ENCODE results near the gene BCCIP.

BCCIP gene

DNA sequence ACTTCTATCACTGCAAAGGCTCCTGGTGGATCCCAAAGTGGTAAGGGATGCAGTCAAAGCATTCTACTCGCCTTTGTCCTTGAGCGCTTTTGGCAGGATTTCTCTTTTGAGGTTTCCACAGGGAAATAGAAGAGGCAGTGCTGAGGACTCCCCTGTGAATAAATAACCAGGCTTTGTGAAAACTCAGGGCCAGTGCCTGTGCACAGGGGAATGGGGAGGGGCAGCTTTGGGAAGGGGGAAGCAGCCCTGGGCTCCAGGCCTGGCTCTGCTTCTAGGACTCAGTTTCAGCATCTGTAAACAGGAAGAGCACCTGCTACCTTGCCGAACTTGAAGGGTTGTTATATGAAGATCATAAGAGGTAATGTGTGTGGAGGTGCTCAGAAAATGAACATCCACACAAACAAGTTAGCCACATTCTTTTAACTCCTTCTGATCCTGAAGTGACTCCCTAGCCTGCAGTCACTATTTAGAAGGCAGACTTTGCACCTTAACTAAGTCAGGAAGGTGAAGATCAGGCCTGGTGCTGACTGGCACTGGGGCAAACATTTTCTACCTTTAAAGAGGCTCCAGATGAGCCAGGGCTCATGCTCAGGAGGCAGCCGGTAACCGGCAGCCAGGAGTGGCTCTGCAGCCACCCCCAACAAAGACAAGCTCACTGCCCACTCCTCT, 25.2 kb upstream of the BCCIP start:
- no peak for DNase-seq

DNA sequence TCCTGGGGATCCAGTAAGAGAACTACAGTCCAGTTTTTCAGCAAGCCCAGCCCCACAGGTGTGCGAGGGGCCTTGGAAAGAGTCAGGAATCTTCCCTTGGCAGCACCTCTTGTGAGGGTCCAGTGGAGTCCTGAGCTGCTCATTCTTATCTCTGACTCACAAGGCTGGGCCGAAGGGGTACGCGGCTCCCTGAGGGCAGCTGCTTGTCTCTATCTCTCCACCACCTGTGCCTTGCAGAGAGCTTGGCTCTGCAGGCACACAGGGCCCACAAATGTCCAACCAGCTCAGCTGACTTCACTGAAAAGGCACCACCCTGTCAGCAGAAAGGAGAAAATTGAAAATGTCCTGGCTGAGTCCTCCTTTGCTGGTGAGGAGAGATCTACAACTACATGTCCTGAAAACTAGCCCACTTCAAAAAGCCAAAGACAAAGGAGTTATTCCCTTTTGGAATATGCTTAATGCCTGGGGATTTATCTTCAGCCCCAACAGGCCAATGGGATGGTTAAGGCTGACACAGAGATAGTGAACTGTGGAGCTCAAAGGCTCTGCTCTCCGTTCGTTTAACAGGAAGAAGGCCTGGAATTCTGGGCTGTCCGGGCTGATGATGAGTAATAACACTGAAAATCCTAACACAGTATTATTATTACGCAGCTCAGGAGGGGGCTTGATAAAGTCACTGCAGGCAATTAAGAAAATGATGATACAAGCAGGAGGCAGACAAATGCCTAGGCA, 23.7 kb upstream of the BCCIP start:
- DNase-seq = no peak

DNA sequence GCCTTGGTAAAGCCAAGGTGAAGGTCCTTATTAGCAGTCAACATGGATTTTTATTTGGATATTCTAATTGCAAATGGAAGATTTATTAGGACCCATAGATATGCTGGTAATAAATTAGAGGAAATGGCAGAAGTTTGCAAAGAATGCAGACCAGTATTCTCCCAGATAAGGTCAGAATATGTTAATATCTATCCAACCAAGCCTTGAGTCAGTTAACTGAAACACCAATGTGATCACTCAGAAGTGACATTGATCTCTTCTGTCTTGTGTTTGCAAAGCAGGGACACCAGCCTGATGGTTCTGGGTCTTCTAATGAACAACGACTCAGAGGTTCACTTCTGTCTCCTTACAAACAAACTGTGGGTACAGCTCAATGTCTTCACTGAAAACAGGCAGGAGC, 21.8 kb upstream of the BCCIP start:
- DNase-seq = no peak

DNA sequence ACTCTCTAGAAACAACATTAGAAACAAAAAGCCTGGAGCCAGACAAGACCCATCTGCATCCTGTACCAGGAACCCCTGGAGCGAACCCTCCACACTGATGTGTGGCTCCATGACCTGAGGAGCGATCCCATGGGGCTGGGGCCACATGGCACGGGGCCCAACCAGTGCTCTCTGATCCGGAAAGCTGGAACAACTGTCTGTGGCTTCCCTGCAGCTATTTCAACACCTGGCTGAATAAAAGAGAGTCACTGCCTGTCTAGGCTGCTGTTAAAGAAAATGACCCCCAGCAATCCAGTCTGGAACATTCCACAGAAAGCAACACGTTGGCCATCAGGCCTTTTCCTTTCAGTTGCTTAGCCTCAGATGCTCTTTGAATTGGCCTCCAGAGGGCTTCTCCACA, 21.2 kb upstream of the BCCIP start:
- no peak for DNase-seq

DNA sequence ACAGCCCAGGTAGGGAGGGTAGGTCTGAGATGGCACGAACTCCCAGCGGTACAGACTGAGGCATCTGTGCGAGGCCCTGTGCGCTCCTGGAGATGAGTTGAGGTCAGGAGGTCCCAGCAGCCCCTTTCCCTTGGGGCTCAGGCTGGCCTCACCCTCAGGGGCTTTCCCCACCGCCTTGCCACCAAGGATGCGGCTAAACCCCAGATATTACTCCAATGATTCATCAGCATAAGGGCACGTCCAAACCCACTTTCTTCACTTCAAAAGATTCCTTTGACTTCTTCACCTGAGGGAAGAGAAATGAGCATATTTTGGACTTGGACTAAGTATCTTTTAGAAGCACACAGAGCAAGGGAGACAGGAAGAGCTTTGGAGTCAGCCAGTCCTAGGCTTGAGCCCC, 20.6 kb upstream of the BCCIP start:
- no peak for DNase-seq

DNA sequence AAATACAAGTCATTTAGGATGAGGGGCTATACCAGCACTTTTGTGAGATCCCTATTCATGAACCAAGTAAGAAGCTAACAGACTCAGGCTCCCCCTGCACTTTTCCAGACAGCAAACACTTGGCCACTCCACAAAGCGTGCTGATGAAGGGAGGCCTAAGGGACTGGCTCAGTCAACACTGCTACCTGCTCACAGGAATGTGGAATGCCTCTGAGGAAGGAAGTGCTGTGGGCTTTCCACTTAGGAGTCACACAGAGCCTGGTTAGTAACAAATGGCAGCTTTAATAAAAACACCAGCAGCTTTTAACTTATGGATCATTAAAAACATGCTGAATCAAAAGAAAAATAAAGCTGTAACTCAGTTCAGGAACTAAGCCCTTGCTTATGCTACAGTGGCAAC, 15.3 kb upstream of the BCCIP start:
- no peak for DNase-seq

DNA sequence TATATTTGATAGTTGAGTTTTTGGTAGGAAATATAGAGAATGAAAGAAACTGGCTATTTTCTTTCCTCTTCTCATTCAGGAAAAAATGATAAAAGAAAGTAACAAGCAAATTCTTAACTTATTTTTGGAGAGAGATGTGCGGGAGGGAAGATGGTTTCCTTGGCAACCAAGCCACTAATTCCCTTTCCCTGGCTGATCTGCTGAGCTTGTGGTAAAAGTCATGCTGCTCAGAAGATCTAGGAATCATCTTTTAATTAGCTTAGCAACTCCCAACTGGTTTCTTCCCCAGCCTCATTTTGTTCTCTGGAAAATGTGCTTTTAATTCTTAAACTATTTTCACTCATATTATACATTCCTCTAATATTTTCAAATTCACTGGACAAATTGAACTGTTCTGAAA, 12.1 kb upstream of the BCCIP start:
- DNase-seq = no peak

DNA sequence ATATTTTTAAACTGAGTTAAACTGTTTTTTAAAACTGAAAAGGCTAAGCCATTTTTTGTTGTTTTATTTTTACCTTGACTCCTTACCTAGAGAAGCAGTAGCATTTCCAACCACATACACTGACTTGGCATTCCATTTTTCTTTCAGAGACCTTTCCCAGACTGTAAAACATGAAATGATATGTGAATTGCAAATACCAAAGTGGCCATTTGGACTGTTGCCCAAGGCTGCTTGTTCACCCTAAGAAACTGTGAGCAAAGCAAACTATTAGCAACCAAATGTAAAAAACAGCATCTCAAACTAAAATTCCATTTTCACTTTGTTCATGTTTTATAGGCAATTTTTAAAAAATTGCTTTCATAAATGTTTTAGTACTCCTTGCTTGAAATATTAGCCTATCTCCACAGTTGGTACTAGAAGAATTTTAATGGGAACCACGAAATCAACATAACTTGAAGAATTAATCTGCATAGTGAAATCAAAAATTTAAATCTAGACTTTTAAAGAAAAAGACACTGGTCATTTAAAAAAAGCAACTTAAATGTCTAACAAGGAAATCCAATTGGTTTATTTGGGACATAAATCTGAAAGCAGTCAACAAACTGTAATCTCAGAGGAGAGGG, 11.1 kb upstream of the BCCIP start:
- DNase-seq = no peak

DNA sequence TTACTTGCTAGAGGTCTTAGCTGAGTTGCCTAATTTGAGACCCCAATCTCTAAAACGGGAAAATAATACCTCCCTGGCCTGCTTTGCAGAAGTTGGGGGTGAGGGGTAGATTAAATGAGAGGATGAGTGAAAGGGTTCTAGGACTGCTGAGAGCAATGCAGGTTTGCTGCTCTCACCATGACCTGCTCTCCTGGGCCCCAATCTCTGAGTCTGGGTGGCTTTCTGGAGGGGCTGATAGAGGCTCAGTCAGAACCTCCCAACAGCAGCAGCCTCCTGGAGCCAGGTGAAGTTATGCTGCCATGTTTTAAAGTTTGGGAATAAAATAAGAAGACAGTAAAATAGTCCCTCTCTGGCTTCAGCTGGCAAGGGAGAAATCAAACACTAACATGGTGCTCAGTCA, 7.6 kb upstream of the BCCIP start:
- no peak for DNase-seq

DNA sequence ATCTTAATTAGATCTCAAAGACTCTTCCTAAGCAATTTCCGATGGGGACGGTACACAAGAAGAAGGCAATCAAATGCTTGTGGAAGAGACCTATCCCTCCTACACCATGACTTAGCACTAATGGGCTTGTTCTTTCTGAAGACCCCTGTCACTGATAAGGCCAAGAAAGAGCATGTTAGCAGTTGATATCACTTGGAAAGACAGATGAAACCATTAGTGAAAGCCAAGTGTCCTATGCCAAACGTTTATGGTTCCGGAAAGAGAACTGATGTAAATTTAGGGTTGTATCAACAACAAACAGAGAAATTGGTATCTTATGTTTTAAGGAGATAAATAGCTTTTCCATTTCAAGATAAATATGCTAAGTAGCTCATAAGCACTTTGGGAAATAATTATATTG, 6.8 kb upstream of the BCCIP start:
- DNase-seq = no peak

DNA sequence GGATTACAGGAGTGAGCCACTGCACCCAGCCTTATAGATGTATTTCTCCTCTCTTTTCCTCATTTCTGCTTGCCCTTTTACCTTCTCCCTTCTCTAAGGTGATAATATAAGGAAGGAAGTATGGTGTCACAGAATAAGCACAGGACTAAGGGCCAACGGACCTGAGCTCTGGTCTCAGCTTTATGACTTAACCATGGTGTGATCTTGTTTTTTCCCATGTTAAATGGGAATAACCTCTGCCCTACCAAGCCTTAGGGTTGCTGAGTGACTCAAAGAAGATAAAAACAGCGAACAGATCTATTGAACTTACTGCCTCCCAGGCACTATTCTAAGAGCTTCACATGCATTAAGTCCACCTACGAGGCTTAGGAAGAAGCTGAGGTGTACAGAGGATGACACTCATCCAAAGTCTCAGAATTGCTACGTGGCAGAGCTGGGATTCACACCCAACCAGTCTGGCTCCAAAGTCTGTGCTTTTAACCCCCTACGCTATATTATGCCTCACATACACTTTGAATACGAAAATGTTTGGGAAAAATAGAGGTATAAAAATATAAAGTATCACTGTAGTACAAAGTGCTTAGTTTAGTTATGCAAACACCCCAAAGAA, 5.9 kb upstream of the BCCIP start:
- DNase-seq = no peak

DNA sequence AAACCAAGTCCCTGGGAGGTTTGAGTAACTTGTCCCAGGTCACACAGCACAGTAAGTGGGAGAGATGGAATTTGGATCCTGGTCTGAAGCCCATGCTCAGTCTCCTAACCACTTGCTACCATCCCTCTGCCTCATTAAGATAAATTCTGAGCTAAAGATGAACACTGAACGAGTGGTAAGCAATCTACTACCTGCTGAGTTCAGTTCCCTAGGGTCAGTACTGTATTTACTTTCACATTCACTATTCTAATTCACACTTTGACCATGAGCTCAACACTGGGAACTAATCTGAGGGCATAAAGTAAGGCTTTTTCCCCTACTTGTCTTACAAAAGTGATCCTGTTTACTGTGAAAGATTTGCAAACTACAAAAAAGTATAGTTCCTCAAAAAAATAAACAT, 2.6 kb upstream of the BCCIP start:
- DNase-seq = no peak

DNA sequence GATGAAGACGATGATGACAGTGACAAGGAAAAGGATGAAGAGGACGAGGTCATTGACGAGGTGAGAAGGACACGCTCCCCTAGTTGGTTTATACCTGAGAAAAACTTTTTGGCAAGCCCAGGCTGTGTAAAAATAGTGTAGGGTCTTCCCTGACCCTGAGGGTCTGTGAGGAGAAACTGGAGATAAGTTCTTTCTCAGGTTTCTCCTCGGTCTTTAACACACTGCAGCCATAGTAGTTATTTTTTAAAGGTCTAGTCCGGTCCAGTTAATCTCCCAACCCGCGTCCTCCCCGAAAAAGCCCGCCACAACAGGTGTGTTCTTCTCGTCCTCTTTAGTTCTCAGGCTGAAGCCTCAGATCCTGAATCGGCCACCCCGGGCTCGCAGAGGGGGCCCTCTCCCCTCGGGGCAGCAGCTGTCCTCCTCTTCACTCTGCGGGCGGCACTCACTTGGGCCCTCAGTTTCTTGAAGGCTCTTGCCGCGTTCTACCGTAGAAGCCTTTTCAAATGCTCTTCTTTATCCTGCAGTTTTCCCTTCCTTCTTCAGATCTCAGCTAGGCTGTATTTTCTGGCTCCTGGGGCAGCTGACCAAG, 411 bp downstream of the BCCIP start:
- DNase-seq = peak; percentile 4

DNA sequence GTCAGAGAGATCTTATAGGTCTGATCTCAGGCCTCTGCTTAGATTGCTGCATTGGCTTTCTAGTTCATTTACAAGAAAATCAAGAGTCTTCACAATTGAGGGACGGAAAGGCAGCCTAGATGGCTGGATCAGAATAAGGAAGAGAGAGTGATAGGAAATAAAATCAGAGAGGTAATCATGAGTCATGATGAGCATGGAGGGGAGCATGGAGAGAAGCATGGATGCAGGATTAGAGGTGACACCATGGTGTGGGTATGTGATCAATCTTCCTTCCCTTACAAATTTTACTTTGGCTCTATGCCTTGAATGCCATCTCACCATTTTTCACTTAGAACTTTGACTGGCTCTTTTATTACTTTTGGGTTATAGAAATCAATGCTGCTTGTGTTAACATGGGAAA, 1.4 kb downstream of the BCCIP start:
- DNase-seq = no peak

DNA sequence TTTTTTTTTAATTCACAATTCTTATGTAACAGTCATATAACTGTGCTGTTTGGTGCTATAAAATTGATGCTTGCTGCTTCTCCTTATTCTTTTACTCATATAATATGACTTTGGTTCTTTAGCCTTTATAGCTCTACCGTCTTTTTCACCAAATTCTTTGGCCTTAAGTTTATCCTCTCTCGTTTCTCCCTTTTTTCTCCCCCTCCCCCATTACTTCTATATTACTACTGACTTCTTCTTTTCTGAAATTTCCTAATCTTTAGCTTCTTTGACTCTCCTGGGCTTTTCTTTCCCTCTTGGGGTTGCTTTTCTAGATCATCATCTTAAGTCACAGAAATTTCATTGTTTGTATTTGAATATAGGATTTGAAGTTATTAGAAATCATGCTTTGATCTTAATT, 3.8 kb downstream of the BCCIP start:
- no peak for DNase-seq

DNA sequence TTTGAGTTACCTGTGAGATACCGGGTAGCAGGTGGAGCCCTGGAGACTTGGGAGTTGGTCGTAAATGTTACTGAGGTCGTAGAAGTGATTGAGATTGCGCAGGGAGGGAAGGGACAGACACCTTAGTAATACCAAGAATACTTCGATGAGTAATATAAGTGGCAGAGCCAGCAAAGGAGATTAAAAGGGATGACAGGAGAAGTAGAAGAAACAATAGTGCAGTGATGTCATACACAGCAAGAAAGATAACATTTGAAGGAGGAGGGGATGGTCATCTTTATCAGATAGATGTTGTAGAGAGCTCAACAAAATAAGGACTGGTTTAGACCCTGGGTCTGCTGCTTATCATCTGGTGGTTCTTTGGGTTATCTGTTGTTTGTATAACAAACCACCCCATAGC, 5.0 kb downstream of the BCCIP start:
- DNase-seq = no peak

DNA sequence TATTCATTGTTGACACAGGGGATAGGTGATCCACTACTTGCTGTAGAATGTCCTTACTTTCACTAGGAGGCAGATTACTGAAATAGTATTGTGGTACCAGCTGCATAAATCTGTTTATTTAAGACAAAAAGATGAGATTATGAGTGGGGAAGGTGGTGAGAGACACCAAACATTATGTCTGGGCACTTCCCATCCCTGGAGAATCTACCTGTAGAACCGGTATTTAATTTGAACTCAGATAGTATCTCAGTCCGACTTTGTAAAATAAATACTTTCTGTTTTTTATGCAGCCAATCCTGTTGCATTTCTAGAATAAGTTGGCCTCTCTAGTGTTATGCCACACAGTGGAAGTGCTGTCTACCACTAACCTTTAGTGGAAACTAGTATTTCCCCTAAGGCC, 13.4 kb downstream of the BCCIP start:
- no peak for DNase-seq

DNA sequence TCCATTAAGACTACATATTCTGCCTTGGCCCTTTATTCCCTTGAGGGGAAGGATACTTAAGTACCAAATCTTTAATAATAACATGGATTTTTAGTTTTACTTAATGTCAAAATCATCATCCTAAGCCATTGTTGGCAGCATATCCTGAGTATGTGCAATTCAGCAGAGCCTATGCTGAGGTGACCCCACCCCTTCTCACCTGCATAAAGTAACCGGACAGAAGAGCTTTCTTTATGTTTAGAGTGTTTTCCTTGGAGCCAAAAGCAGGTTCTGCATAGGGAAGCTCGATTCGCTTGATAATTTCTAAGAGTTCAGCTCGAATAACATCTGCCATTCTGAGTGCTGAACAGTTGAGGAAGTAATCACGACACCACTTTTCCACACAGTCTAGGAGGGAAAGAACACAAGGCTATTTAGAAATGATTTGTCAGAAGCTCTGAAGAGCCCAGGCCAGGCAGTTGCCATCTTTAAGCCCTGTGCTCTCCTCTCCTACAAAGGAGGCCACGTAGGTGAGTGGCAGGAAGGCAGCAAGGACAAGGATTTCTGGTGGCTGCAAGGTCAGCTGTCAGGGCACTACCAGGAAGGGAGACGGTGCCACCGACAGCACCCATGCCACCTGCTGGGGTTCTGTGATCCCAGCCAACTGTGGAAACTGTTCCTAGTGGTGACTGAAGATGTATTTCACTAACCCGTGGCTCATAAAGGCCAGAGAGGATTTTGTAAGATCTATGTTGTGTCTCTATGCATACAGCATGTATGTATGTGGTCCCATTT, 15.6 kb downstream of the BCCIP start:
- no peak for DNase-seq

DNA sequence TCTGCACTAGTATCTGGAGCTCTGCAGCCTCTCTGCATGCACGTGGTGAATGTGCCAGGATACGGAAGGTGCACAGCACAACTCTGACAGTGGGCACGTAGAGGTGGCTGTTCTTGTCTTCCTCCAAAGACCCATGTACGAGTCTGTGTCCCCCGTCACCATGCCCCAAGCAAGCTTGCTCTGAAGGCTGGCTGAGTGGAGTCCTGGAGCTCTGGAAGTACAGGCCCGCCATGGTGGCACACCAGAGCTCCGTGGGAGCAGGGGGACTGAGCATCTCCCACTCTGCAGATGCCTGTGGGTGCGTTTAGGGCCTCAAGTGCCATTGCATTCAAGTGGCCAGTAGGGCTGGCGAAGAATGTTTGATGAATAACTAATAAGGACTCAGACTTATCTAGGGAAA, 17.1 kb downstream of the BCCIP start:
- DNase-seq = no peak

DNA sequence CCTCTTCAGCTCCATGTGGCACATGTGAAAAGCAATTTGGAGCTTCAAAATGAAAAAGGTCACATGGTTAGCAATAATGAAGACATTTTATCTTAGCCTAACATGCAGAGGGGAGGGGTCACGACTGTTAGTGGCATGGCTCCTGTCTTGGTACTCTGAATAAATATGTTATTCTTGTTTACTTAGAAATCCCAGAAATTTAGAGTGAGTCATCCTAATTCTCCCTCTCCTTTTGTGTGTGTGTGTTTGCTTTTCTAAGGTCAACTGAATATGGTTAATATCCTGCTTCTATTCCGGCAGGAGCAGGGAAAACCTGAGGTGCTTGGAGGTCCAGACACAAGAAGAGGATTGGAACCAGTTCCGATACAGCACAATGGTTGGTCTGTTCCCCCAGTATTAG, 17.6 kb downstream of the BCCIP start:
- no peak for DNase-seq

DNA sequence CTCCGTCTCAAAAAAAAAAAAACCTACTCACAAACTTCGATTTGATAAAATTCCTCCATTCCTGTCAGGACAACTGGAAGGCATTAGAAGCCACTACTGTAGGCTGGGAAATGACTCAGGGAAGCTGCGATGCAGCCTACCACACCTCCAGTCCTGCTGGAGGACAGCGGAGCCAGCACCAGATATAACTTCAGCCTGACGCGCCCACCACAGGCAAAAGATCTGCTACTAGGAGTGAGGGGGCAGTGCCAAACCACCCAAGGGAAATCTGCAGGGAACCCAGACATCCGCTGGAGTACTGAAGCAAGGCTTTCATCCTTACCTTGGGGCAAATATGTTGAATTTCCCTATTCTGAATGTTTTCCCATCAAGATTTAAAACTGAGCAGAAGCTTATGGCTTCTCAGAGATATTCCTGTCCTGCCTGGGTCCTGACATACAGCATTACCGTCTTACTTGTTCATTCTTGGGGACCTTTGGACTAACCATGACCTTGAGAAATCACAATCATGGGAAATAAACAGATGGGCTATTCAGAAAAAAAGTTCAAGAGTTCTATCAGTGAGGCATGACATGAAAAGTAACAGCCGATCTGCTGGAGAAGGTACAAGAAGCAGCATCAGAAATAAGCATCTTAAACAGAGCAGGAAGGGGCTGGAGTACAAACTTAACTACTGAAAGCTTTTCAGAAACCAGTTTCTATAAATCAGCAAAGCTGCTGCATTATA, 20.4 kb downstream of the BCCIP start:
- no peak for DNase-seq

DNA sequence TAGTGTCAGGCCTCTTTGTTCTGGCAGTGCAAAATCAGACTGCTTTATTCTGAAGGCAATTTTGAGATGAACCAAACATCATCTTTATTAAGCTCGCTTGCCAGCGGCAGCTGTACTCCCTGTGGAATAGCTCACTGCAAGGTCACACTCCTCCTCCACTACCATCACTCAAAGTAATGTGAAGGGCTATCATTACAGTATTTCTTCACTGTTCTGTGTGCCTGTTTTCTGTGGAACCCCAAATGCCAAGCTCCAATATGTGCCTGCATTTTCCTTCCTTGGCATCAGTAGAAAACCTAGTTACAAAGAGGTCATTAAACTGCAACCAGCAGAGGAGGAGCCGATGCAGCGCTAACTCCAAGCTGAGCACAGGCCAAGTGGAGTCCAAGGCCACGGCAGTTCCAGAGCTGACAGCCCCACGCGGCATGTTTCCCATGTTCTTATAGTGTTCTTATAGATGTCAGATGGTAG, 21.4 kb downstream of the BCCIP start:
- DNase-seq = no peak

Measured in activated CD4-positive, alpha-beta T cell treated with anti-CD3 and anti-CD28 coated beads, Interleukin-2, amount 50 U/mL, for 1 hour (primary cell).